ENCODE results near the gene PARP11. TPM values are rescaled to one million over a fixed set of nuclear protein-coding genes. Genes with fewer than 3 reads are reported as not detected.
A peak's percentile ranks its signal among the peaks of the same experiment; 100 is the strongest.

Gene PARP11
- total RNA-seq, 2 donors from 2014 or later: 17.7 to 19.8 TPM

DNA sequence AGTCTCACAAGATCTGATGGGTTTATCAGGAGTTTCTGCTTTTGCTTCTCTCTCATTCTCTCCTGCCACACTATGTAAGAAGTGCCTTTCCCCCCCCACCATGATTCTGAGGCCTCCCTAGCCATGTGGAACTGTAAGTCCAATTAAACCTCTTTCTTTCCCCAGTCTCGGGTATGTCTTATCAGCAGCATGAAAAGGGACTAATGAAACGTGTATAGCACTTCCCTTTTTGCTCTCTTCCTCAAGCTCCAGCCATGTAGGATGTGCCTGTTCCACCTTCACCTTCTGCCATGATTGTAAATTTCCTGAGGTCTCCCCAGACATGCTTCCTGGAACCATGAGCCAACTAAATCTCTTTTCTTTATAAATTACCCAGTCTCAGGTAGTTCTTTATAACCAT is 113.3 kb downstream of the PARP11 start:
- Mint-ChIP-seq H3K9me3 (no peaks in the 10 kb centered on the region), H3K4me1 (ENCODE audit: low read depth in 2 of 2) (peaks cover 9 to 24% of the 10 kb centered on the region in 2 donors), H3K27me3 (no peaks in the 10 kb centered on the region), H3K4me3 (no peak overlapping the region), H3K27ac (peak overlapping the region in 1 of 2 donors; percentile 12), H3K36me3 (no peaks in the 10 kb centered on the region)
- no peak for DNase-seq (ENCODE audit: low spot score)
- ATAC-seq: no peak

Other genes starting within 250 kb of the PARP11 start
- 100 to 1,000 TPM; 134 to 139 TPM for gene CRACR2A, start 120.3 kb downstream of the PARP11 start, total RNA-seq

Measured in natural killer cell treated with Interleukin-12 subunit alpha and Interleukin-12 subunit beta and Interleukin-15 and Interleukin-18, amount 100 ng/mL, for 72 hours (primary cell).